Endothelial cell of umbilical vein (primary cell): ENCODE measurements around the gene MAML3. TPM values are rescaled to one million over a fixed set of nuclear protein-coding genes. Genes with fewer than 3 reads are reported as not detected.

Source experiments
- BruUV-seq: library from RNA; stranded (reverse); fragments of 400-500 nt; replicated peaks from 2 replicates; lab custom pipeline; 2021; lab: Mats Ljungman, UMichigan
- CTCF ChIA-PET: fragments of 300-600, 350-600 bp; sonication (Branson Sonifier 250); formaldehyde crosslinking; loops from one replicate; lab custom pipeline; 2021; ENCODE audit warnings: antibody characterized with exemption, inconsistent platforms; lab: Charles Lee
- POLR2A ChIA-PET: fragments of 300-600, 350-600 bp; sonication (Branson Sonifier 250); formaldehyde crosslinking; loops from one replicate; lab custom pipeline; 2021; ENCODE audit warnings: antibody characterized with exemption, inconsistent platforms; lab: Charles Lee
- DNase-seq: peaks from one replicate; pipeline ENCODE4 v3.0.0-alpha.2; 2011; ENCODE audit warnings: low read depth, low spot score
- FAIRE-seq: peaks from 2 replicates; lab custom pipeline; 2011; peaks lifted over from hg19 to GRCh38; lab: Jason Lieb, UNC
- H2AFZ ChIP-seq: 2 replicates; pipeline ENCODE4 v1.6.0; 2012; ENCODE audit warnings: low read depth, low read length, control low read depth, inconsistent platforms
- H3K27ac ChIP-seq: 2 replicates; pipeline ENCODE4 v1.5.1; 2011; ENCODE audit warnings: low read depth, mild to moderate bottlenecking, control low read depth, low read length, moderate library complexity; ENCODE audit not compliant: insufficient read depth
- H3K27me3 ChIP-seq, 2 experiments: 2 replicates each; pipeline versions ENCODE4 v1.6.0 to v1.6.1; 2011; ENCODE audit warnings: low read length in 2 of 2, mixed read lengths in 1 of 2; ENCODE audit not compliant: control insufficient read depth in 2 of 2, insufficient read depth in 2 of 2
- H3K36me3 ChIP-seq, 2 experiments: 2 replicates in 1 of 2; 3 replicates in 1 of 2; pipeline ENCODE4 v1.5.1; 2011; ENCODE audit warnings: low read length in 2 of 2, mild to moderate bottlenecking in 1 of 2, moderate library complexity in 1 of 2; ENCODE audit not compliant: control insufficient read depth in 2 of 2, insufficient read depth in 2 of 2; ENCODE audit errors: extremely low read depth in 1 of 2
- H3K4me1 ChIP-seq: 3 replicates; pipeline ENCODE4 v1.5.1; 2011; ENCODE audit warnings: mild to moderate bottlenecking, low read length; ENCODE audit not compliant: control insufficient read depth, insufficient read depth; ENCODE audit errors: extremely low read depth
- H3K4me2 ChIP-seq: 2 replicates; pipeline ENCODE4 v1.6.1; 2011; ENCODE audit warnings: low read length, control low read depth, mixed read lengths; ENCODE audit not compliant: insufficient read depth
- H3K4me3 ChIP-seq, 3 experiments: fragments of 200-600 bp in 1 of 3; sonication (generic), shearing (Covaris generic) in 1 of 3; replicated peaks in 1 of 3; 2 replicates each; pipeline ENCODE4 v1.5.1; 2011 to 2016; ENCODE audit warnings: control low read depth in 3 of 3, low read length in 3 of 3, mild to moderate bottlenecking in 2 of 3, inconsistent platforms in 1 of 3, low read depth in 1 of 3, moderate library complexity in 1 of 3; ENCODE audit not compliant: insufficient read depth in 1 of 3
- H3K79me2 ChIP-seq: 2 replicates; pipeline ENCODE4 v1.6.0; 2012; ENCODE audit warnings: low read length, inconsistent platforms; ENCODE audit not compliant: control insufficient read depth, insufficient read depth
- H3K9ac ChIP-seq: replicated peaks from 2 replicates; pipeline ENCODE3; 2011; ENCODE audit warnings: low read length, control low read depth; ENCODE audit not compliant: insufficient read depth; ENCODE audit errors: extremely low read depth
- H3K9me1 ChIP-seq: replicated peaks from 3 replicates; pipeline ENCODE4 v1.6.0; 2011; ENCODE audit warnings: mild to moderate bottlenecking, low read length; ENCODE audit not compliant: control insufficient read depth, insufficient read depth; ENCODE audit errors: extremely low read depth
- H3K9me3 ChIP-seq: replicated peaks from 2 replicates; pipeline ENCODE4 v1.5.1; 2012; ENCODE audit warnings: low read length, inconsistent platforms; ENCODE audit not compliant: control insufficient read depth, insufficient read depth
- H4K20me1 ChIP-seq: replicated peaks from 2 replicates; pipeline ENCODE3; 2011; ENCODE audit warnings: mild to moderate bottlenecking, low read length; ENCODE audit not compliant: control insufficient read depth, insufficient read depth; ENCODE audit errors: extremely low read depth
- CTCF ChIP-seq, 2 donors: IDR thresholded peaks; 1 replicate in 1 of 2; 2 replicates in 1 of 2; pipeline ENCODE4 v1.5.1; 2011; ENCODE audit warnings: low read length in 2 of 2, mild to moderate bottlenecking in 2 of 2, moderate library complexity in 2 of 2, control low read depth in 1 of 2, inconsistent platforms in 1 of 2, low read depth in 1 of 2; ENCODE audit not compliant: insufficient read depth in 1 of 2; ENCODE audit errors: extremely low read depth in 1 of 2
- EZH2 ChIP-seq: IDR thresholded peaks from 2 replicates; pipeline ENCODE4 v1.6.1; 2012; ENCODE audit warnings: borderline replicate concordance, low read depth, mild to moderate bottlenecking, moderate library complexity, low read length, inconsistent platforms; ENCODE audit not compliant: severe bottlenecking
- FOS ChIP-seq: IDR thresholded peaks from 2 replicates; pipeline ENCODE4 v1.6.1; 2011; ENCODE audit warnings: mild to moderate bottlenecking, low read length, moderate library complexity, borderline replicate concordance; ENCODE audit not compliant: insufficient read depth
- GATA2 ChIP-seq: IDR thresholded peaks from 2 replicates; pipeline ENCODE4 v1.7.0; 2011; ENCODE audit warnings: low read depth, mild to moderate bottlenecking, moderate library complexity, mixed read lengths, low read length; ENCODE audit not compliant: insufficient read length, insufficient read depth
- JUN ChIP-seq: IDR thresholded peaks from 2 replicates; pipeline ENCODE4 v1.6.1; 2011; ENCODE audit warnings: borderline replicate concordance, low read depth; ENCODE audit not compliant: insufficient read length, insufficient read depth
- MAX ChIP-seq: IDR thresholded peaks from 2 replicates; pipeline ENCODE4 v1.6.1; 2011; ENCODE audit not compliant: insufficient read depth, insufficient read length
- MYC ChIP-seq: IDR thresholded peaks from one replicate; pipeline ENCODE4 v1.6.1; 2011; ENCODE audit warnings: mild to moderate bottlenecking, low read depth, low read length
- POLR2A ChIP-seq: IDR thresholded peaks from 2 replicates; pipeline ENCODE4 v1.6.1; 2012; ENCODE audit warnings: low read depth, mild to moderate bottlenecking, control low read depth, low read length
- POLR2AphosphoS5 ChIP-seq: IDR thresholded peaks from 2 replicates; pipeline ENCODE4 v1.6.1; 2012; ENCODE audit warnings: low read depth, mild to moderate bottlenecking, control low read depth, low read length, moderate library complexity; ENCODE audit not compliant: insufficient read depth
- dilution Hi-C: fragments of 300-500 bp; cut with MboI; formaldehyde crosslinking; loops from one replicate; pipeline ENCODE4 v1.15.0; 2019; ENCODE audit warnings: low sequenced_read_pairs; ENCODE audit not compliant: extremely low pct_ligation_motif_present
- intact Hi-C: fragments of 100-400 bp; cut with micrococcal nuclease; formaldehyde crosslinking; loops from one replicate; pipeline ENCODE4 v1.10.0; 2022
- polyA plus RNA-seq, 4 experiments: library from polyadenylated mRNA; depleted of rRNA in 3 of 4; stranded (reverse) in 3 of 4; unstranded in 1 of 4; fragments of >200 nt; gene quantifications; 2 replicates each; pipeline versions ENCODE4 v1.2.1 to v1.2.3, GENCODE V29; 2011 to 2012; ENCODE audit warnings: missing spikeins in 1 of 4
- total RNA-seq: library from RNA; stranded (reverse); gene quantifications from 2 replicates; pipeline ENCODE4 v1.2.3, GENCODE V29; 2021

Gene MAML3
- total and polyA plus RNA-seq, 2 donors (not counting 3 experiments of a cell fraction or from before 2014, with no cell fraction given): 14.0 to 20.3 TPM

- dilution Hi-C loops: no loop called here
- no peak overlapping the region for H3K27ac ChIP-seq
- BruUV-seq: no TSS peak
- H3K4me2 ChIP-seq: no peak overlapping the region
- no peaks in the 10 kb centered on the region for H4K20me1 ChIP-seq
- H3K27me3 ChIP-seq: no peaks in the 10 kb centered on the region
- no peaks in the 10 kb centered on the region for H3K36me3 ChIP-seq
- no peak for DNase-seq
- FAIRE-seq: no peak
- H3K9me3 ChIP-seq: no peaks in the 10 kb centered on the region
- H3K9me1 ChIP-seq: no peaks in the 10 kb centered on the region
- POLR2A ChIA-PET: no interaction called here
- intact Hi-C loops: no loop called here
- no peaks in the 10 kb centered on the region for H3K79me2 ChIP-seq
- CTCF ChIA-PET: no interaction called here
- no peak overlapping the region for H3K9ac ChIP-seq
- peaks cover 7% of the 10 kb centered on the region for H3K4me1 ChIP-seq
- no peak overlapping the region for H3K4me3 ChIP-seq
- H2AFZ ChIP-seq: no peak overlapping the region
- no peak for TF ChIP-seq JUN
- no peak for TF ChIP-seq GATA2
- no peak for TF ChIP-seq POLR2A
- no peak for TF ChIP-seq POLR2AphosphoS5
Measured at GRCh38 chr4:139968831-139969230, 185.2 kb downstream of the MAML3 start.

- intact Hi-C loops: no loop called here
- Histone ChIP-seq H3K36me3 (no peaks in the 10 kb centered on the region), H2AFZ (no peak overlapping the region), H3K27ac (no peak overlapping the region), H3K9me3 (no peaks in the 10 kb centered on the region), H3K4me3 (no peak overlapping the region), H3K4me2 (no peak overlapping the region), H3K27me3 (no peaks in the 10 kb centered on the region), H4K20me1 (no peaks in the 10 kb centered on the region), H3K79me2 (no peaks in the 10 kb centered on the region), H3K9me1 (no peaks in the 10 kb centered on the region), H3K4me1 (peaks cover 9% of the 10 kb centered on the region), H3K9ac (no peak overlapping the region)
- ChIA-PET CTCF (no interaction called here), POLR2A (no interaction called here)
- no TSS peak for BruUV-seq
- no peak for DNase-seq
- TF ChIP-seq CTCF (IDR thresholded peaks at IDR 0.05; ENCODE audit: extremely low read depth in 1 of 2, insufficient read depth in 1 of 2, low read depth in 1 of 2, low read length in 2 of 2): no peak
- no peak for TF ChIP-seq FOS
- no peak for TF ChIP-seq JUN
- no peak for TF ChIP-seq GATA2
- TF ChIP-seq POLR2A: no peak
- no peak for TF ChIP-seq MYC
- no peak for TF ChIP-seq POLR2AphosphoS5
- TF ChIP-seq EZH2: no peak
- no peak for TF ChIP-seq MAX
- dilution Hi-C loops: no loop called here
- FAIRE-seq: no peak
Measured at GRCh38 chr4:139966383-139966782, 187.6 kb downstream of the MAML3 start.
